HG03520 (cell line): ENCODE results near the gene RGS7.
A peak's percentile ranks its signal among the peaks of the same experiment; 100 is the strongest.
"Not testable (repeated sequence)": the region's sequence is repeated elsewhere in the genome, so short reads cannot be mapped to it uniquely, and the experiment has no call there.

Experiments used
- ATAC-seq: cut with Tn5 transposase; IDR thresholded peaks from one replicate; pipeline ENCODE4 v1.9.1; 2021; ENCODE audit warnings: mild to moderate bottlenecking, moderate library complexity; ENCODE audit not compliant: unreplicated experiment

The RGS7 gene

DNA sequence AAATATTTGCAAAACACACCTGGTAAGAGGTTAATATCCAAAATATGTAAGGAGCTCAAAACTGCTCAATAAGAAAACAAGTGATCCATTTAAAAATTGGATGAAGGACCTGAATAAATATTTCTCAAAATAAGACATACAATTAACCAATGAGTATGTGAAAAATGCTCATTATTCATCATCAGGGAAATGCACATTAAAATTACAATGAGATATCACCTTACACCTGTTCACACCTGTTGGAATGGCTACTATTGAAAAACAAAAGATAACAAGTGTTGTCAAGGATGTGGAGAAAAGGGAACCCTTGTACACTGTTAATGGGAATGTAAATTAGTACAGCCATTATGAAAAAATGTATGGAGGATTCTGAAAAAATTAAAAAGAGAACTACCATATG lies 609.1 kb downstream of the RGS7 start:
- no peak for ATAC-seq

DNA sequence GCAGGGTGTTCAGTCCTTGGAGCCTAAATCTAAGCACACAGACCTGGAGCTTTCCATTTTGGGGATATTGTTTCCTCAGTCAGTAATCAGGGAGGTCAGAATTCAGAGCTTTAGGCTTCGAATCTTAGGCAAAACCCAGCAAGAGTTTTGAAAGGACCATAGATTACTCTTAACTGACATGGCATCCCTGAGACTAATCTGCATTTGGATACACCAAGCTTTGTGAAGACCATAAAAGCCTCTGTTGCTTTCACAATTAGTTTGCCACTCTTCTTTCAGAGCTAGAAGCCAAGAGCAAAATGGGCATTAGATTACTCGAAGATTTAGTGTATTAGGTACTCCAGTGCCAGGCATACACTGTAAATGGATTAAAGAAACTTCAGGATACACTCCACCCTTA lies 613.3 kb downstream of the RGS7 start:
- ATAC-seq = no peak

DNA sequence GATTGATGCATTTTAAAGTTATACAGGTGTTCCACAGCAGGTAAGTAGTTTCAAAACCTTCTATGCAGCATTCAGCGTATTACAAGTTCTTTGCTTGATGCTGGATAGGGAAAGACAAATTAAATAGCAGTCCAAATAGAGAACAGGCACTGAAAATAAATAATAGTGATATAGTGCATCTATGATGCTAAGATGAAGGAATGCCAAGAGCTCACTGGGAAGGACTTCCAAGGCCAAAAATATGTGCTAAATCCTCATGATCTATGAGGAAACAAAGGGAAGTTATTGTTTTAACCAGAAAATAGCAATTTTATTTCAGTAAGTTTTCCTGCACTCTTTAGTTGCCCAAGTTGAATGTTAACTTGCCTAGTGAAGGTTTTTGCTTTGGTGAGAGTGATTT lies 617.3 kb downstream of the RGS7 start:
- no peak for ATAC-seq

DNA sequence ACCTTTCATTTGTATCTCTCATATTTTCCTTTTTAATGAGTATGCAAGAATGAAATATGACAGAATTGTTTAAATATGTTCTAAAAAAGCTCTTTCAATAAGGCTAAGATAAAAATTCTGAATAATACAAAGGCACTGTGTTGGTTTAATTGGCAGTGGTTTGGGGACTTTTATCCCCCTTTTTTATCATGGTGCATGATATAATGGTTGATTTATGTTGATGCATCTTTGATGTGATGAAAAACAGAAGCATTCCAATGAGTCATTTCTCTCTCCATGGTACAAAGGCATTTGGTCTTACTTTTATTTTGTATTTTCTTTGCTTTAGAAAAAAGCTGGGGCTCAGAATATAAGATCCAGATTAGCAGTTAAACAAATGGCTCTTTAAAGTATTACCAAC lies 617.9 kb downstream of the RGS7 start:
- no peak for ATAC-seq

DNA sequence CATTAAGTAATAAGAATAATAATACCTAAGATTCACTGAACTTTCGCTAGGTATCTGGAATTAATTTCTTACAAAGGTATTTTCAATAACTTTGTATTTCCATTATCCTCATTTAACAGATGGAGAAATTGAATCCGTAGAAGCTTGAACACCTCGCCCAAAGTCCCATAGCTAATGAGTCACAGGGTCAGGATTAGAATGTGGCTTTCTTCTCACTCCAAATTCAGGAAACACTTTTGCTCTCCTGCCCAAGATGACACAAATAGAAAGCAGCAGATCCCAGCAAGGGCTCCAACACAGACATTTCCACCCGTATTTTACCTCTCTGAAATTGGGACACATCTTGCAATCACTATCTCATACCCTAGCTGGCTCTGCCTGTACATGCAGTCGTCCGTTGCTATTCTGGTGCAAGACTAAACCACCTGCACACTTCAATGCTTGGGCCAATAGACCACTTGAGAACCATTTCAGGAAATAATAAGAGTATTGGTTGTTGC lies 619.2 kb downstream of the RGS7 start:
- no peak for ATAC-seq

DNA sequence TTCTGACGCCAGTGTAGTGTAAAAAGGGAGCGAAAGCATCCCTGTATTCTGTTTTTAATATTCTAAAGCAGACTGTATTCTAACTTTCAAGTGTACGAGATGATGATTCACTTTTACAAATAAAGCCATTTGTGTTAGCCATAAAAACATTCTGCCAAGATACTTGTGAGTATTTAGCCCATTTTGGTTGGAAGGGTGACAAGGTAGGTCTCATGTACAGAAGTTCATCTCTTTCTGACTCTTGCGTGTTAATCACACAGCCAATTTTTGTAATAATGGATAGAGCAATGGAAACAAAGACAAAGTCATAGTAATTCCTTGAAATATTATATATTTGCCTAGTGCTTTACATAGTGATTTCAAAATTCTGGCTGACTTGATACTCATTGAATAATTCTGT lies 619.7 kb downstream of the RGS7 start:
- ATAC-seq = no peak

DNA sequence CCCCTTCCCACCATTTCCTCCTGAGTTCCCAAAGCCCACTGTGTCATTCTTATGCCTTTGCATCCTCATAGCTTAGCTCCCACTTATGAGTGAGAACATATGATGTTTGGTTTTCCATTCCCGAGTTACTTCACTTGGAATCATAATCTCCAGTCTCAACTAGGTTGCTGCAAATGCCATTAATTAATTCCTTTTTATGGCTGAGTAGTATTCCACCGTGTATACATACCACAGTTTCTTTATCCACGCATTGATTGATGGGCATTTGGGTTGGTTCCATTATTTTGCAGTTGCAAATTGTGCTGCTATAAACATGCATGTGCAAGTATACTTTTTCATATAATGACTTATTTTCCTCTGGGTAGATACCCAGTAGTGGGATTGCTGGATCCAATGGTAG lies 622.3 kb downstream of the RGS7 start:
- ATAC-seq = not testable (repeated sequence)

DNA sequence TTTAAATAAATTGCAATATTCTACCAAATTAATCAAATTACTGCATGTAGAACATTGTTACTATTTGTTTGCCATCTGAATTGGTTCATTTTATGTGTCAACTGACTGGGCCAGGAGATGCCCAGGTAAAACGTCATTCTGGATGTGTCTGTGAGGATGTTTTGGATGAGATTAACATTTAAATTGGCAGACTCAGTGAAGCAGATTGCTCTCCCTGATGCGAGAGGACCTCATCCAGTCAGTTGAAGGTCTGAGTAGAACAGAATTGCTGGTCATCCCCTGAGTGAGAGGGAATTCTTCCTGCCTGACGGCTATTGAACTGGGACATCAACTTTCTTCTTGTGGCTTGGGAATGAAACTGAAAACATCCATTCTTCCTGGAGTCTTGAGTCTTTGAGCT lies 623.0 kb downstream of the RGS7 start:
- no peak for ATAC-seq

DNA sequence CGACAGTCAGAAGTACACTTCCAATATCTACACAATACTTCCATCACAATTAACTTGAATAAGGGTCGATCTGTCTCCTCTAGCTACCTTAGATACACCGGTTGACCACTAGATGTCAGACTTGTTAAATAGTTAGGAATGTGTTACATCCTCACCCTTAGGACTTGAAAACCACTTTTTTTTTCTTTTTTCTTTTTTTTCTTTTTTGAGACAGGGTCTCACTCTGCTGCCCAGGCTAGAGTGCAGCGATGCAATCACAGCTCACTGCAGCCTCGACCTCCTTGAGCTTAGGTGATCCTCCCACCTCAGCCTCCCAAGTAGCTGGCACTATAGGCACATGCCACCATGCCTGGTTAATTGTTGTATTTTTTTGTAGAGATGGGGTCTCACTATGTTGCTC lies 624.6 kb downstream of the RGS7 start:
- peak; percentile 84 for ATAC-seq
